Natural killer cell (primary cell): Measurements from ENCODE around the gene GAP43. TPM values are rescaled to one million over a fixed set of nuclear protein-coding genes. Genes with fewer than 3 reads are reported as not detected.

Experiments
- ATAC-seq, 3 donors: fragments of 150-1000 bp in 2 of 3; fragments of 200-7000 bp in 1 of 3; cut with Tn5 transposase; 1 replicate in 1 of 3; 2 replicates in 2 of 3; pipeline ENCODE4 v1.10.0; 2021; ENCODE audit warnings: mild to moderate bottlenecking in 2 of 3, moderate library complexity in 2 of 3
- DNase-seq, 2 donors: peaks; one replicate each; pipeline versions ENCODE4 v3.0.0 to v3.0.0-alpha.2; 2013 to 2021; ENCODE audit warnings: mixed read lengths in 1 of 2
- H3K27ac ChIP-seq: one replicate; pipeline ENCODE4 v1.5.1; 2013; ENCODE audit warnings: mild to moderate bottlenecking, low read length
- H3K27me3 ChIP-seq: one replicate; pipeline ENCODE4 v1.6.1; 2013; ENCODE audit warnings: low read length; ENCODE audit not compliant: control insufficient read depth, insufficient read depth
- H3K36me3 ChIP-seq: one replicate; pipeline ENCODE4 v1.6.1; 2013; ENCODE audit warnings: low read length; ENCODE audit not compliant: control insufficient read depth, insufficient read depth
- H3K4me1 ChIP-seq: one replicate; pipeline ENCODE4 v1.6.1; 2013; ENCODE audit warnings: low read length; ENCODE audit not compliant: control insufficient read depth, insufficient read depth
- H3K4me3 ChIP-seq: one replicate; pipeline ENCODE4 v1.5.1; 2013; ENCODE audit warnings: low read length
- H3K9me3 ChIP-seq: one replicate; pipeline ENCODE4 v1.6.1; 2013; ENCODE audit warnings: low read length; ENCODE audit not compliant: control insufficient read depth, insufficient read depth
- H3K27ac Mint-ChIP-seq, 2 donors: one replicate each; pipeline ENCODE4 v1.8.0; 2022; ENCODE audit warnings: mild to moderate bottlenecking in 2 of 2, mixed read lengths in 2 of 2, moderate library complexity in 1 of 2
- H3K27me3 Mint-ChIP-seq, 2 donors: one replicate each; pipeline ENCODE4 v1.8.0; 2022; ENCODE audit warnings: low read depth in 2 of 2, mixed read lengths in 2 of 2
- H3K36me3 Mint-ChIP-seq: one replicate; pipeline ENCODE4 v1.8.0; 2022; ENCODE audit warnings: mixed read lengths
- H3K4me1 Mint-ChIP-seq, 2 donors: one replicate each; pipeline ENCODE4 v1.8.0; 2022; ENCODE audit warnings: mixed read lengths in 2 of 2
- H3K4me3 Mint-ChIP-seq: one replicate; pipeline ENCODE4 v1.8.0; 2022; ENCODE audit warnings: mild to moderate bottlenecking, moderate library complexity, mixed read lengths
- H3K9me3 Mint-ChIP-seq, 2 donors: one replicate each; pipeline ENCODE4 v1.8.0; 2022; ENCODE audit warnings: mixed read lengths in 2 of 2
- CTCF ChIP-seq: fragments of 200-600 bp; IDR thresholded peaks from one replicate; pipeline ENCODE4 v1.8.0; 2022; ENCODE audit warnings: antibody characterized with exemption
- WGBS: methylation state at CpG from one replicate; pipeline ENCODE4 v1.1.7; 2013; ENCODE audit warnings: missing lambda C conversion rate; ENCODE audit not compliant: insufficient coverage; 5-methylcytosine and 5-hydroxymethylcytosine counted together
- intact Hi-C: fragments of 100-400 bp; cut with micrococcal nuclease; formaldehyde crosslinking; loops from one replicate; pipeline ENCODE4 v1.14.2; 2022
- total RNA-seq, 4 donors: library from RNA; stranded (reverse); fragments of 120-200 nt in 1 of 4; gene quantifications; one replicate each; pipeline versions ENCODE4 v1.2.3 to v1.2.4, GENCODE V29; 2013 to 2022

GAP43 gene
- total RNA-seq, 3 donors from 2014 or later (not counting 1 experiment from before 2014, with no cell fraction given), result 0.14 TPM; not detected in 2

GRCh38 chr3:115709093-115709492 lies 85.8 kb downstream of the GAP43 start:
- Histone ChIP-seq H3K9me3 (no peaks in the 10 kb centered on the region), H3K4me1 (no peaks in the 10 kb centered on the region), H3K4me3 (no peak overlapping the region), H3K27me3 (no peaks in the 10 kb centered on the region), H3K36me3 (no peaks in the 10 kb centered on the region), H3K27ac (no peak overlapping the region)
- WGBS, result 62% methylated on average over 2 of the region's 3 CpGs
- TF ChIP-seq CTCF, result no peak
- Mint-ChIP-seq H3K36me3 (no peaks in the 10 kb centered on the region), H3K27me3 (peaks cover 21 to 31% of the 10 kb centered on the region in 2 donors), H3K27ac (no peak overlapping the region), H3K9me3 (no peaks in the 10 kb centered on the region), H3K4me1 (no peaks in the 10 kb centered on the region), H3K4me3 (no peak overlapping the region)
- intact Hi-C loops, result no loop called here
- DNase-seq (no peak), ATAC-seq (no peak)

GRCh38 chr3:115709931-115710330 lies 86.6 kb downstream of the GAP43 start:
- ATAC-seq (no peak), DNase-seq (no peak)
- Mint-ChIP-seq H3K27me3 (peaks cover 21 to 31% of the 10 kb centered on the region in 2 donors), H3K27ac (no peak overlapping the region), H3K36me3 (no peaks in the 10 kb centered on the region), H3K4me3 (no peak overlapping the region), H3K9me3 (no peaks in the 10 kb centered on the region), H3K4me1 (no peaks in the 10 kb centered on the region)
- H3K4me3 ChIP-seq, result no peak overlapping the region
- no peaks in the 10 kb centered on the region for H3K9me3 ChIP-seq
- intact Hi-C loops, result no loop called here
- no peak for TF ChIP-seq CTCF
- no peaks in the 10 kb centered on the region for H3K4me1 ChIP-seq
- H3K36me3 ChIP-seq, result no peaks in the 10 kb centered on the region
- no peaks in the 10 kb centered on the region for H3K27me3 ChIP-seq
- WGBS, result 60% methylated on average over 1 of the region's 3 CpGs
- H3K27ac ChIP-seq, result no peak overlapping the region

- Histone ChIP-seq H3K9me3 (no peaks in the 10 kb centered on the region), H3K4me1 (no peaks in the 10 kb centered on the region), H3K36me3 (no peaks in the 10 kb centered on the region), H3K4me3 (no peak overlapping the region), H3K27me3 (no peaks in the 10 kb centered on the region), H3K27ac (no peak overlapping the region)
- Mint-ChIP-seq H3K27me3 (peaks cover 21 to 39% of the 10 kb centered on the region in 2 donors), H3K27ac (no peak overlapping the region), H3K4me1 (no peaks in the 10 kb centered on the region), H3K9me3 (no peaks in the 10 kb centered on the region), H3K4me3 (no peak overlapping the region), H3K36me3 (no peaks in the 10 kb centered on the region)
- ATAC-seq (no peak), DNase-seq (no peak)
- no peak for TF ChIP-seq CTCF
- intact Hi-C loops, result no loop called here
- no CpG with 5 or more reads among the region's 2 CpGs for WGBS
These were observed 87.5 kb downstream of the GAP43 start for GRCh38 chr3:115710799-115711198.

- H3K4me1 ChIP-seq, result no peaks in the 10 kb centered on the region
- Mint-ChIP-seq H3K36me3 (no peaks in the 10 kb centered on the region), H3K27me3 (peaks cover 17 to 42% of the 10 kb centered on the region in 2 donors), H3K4me1 (no peaks in the 10 kb centered on the region), H3K9me3 (no peaks in the 10 kb centered on the region), H3K4me3 (no peak overlapping the region), H3K27ac (no peak overlapping the region)
- no peaks in the 10 kb centered on the region for H3K9me3 ChIP-seq
- 0% methylated on average over 1 of the region's 1 CpG for whole genome bisulfite sequencing
- no peak overlapping the region for H3K4me3 ChIP-seq
- intact Hi-C loops, result no loop called here
- no peak for ATAC-seq
- TF ChIP-seq CTCF, result no peak
- no peak for DNase-seq
- no peaks in the 10 kb centered on the region for H3K36me3 ChIP-seq
- H3K27ac ChIP-seq, result no peak overlapping the region
- H3K27me3 ChIP-seq, result peaks cover 2% of the 10 kb centered on the region
These were observed 89.6 kb downstream of the GAP43 start for GRCh38 chr3:115712871-115713270.
